Measurements from ENCODE around the gene IL1R2.

IL1R2 gene

DNA sequence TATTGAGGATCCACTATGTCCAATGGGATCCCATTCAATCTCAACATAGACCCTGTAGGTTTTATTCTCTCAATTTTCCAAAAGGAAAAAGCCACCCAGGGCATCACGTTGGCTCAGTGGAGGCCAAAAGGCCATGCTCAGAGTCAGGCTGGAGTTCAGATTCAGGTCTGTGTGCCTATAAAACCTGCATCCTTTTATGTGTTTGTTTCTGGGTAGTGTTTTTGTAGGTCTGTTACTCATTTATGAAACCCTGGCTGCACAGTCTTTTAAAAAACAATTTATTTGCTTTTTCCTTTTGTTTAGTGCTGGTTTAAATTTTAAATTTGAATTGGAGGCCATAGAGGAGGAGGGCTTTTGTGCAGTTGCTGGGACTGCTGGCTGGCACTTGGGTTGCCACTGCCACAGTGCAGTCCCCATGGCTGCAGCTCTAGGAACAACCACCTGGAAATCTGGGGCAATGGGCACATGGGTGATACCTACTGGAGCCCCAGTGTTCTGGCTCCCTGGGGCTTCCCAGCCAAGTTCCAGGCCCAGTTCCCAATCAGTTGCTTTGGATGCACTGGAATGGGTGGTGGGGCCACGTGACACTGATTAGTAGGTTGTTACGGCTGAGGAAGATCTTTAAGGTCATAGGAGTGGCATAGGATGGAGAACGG, 31.3 kb downstream of the IL1R2 start:
- DNase-seq (ENCODE audit: low spot score), result no peak

DNA sequence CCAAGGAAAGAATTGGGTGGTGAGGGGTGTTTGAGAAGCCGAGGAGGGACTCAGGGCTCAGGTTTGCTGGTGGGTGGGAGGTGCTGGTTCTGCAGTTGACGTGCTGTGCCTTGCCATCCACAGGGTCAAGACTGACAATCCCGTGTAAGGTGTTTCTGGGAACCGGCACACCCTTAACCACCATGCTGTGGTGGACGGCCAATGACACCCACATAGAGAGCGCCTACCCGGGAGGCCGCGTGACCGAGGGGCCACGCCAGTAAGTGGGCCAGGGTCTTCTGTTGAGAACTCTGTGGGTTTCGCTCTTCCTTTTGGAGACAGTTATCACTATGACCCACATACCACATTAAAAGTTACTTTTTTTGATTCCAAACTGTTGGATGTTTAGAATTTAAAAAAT, 32.6 kb downstream of the IL1R2 start:
- DNase-seq (ENCODE audit: low spot score), result no peak

DNA sequence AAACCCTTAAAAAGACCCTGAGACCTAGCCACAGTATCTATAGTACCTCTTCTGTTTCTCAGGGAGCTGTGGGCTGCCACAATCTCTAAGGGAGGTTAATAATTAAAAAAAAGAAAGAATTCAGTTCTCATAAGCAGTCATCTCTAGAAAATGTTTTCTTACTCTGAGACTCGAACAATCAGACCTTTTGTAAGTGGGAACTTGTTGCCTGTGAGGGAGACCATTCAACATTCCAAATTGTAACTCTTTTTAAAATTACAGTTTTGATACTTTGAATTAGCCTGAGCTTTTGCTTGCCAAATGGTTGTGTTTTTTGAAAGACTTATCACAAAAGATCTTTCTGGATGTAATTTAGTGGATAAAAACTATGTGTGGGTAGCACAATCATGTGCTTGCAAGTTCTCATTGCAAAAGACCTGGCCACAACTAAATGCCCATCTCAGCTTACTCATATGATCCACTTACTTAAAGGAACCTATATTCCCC, 33.3 kb downstream of the IL1R2 start:
- no peak for DNase-seq (ENCODE audit: low spot score)

DNA sequence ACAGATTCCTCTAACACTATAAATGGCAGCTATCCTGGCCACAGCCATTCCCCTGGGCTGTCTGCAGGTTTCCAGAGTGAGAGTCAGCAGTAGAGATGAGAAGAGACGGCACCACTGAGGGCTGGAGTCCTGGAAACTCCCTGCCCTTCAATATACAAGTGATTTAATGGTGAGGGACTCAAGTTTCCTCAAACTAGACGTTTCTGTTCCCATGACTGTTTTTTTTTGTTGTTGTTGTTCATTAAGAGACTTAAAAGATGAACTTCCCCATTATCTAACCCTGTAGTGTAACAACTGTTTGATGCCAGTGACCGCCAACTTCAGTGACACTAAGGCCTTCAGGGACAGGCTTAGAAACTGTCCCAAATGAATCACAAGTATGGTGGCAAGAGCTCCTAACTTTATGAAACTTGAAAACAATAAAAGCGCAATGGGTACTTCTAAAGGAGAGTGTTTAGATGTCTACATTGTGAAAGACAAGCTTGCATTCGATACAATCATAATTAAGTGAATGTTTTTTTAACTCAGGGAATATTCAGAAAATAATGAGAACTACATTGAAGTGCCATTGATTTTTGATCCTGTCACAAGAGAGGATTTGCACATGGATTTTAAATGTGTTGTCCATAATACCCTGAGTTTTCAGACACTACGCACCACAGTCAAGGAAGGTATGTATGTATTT, 34.0 kb downstream of the IL1R2 start:
- DNase-seq (ENCODE audit: low spot score), result no peak

DNA sequence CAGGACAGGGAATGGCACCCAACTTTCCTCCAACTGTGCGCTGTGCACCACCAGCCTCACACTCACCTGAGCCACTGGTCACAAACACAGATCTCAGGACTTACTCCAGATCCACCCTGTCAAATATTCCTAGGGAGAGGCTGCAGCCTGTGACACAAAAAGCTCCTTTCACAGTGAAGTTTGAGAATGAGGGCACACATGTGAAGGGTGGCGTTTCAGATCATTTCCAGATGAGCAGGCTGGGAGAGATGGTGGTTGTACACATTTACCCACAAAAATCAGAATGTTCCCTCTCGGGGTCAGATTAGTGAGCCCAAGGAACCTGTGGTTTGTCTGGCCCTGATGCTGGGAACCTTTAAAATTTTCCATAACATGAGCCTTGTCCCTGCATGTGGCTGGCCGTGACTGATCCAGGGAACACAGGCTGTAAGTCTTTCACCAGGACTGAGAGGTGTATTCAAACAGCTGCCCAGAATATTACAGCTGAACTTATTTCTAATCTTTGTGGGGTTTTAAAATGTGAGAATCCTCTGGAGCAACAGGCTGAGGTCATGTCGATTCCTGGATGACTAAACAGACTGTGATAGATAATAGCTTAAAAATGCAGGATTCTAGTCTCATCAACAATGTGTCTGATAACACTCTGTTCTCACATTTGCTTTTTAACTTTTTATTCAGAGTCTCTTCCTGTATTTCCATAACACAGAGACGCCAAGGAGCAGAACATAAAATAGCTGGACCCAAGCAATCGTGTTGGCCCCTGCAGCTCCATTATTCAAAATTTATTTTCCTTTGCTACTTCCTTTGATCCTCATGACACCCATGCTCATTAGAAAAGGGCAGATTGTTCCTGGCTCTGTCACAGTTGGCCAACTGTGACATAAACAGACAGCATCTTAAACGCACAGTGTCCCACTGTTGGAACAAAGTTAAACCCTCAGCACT, 35.5 kb downstream of the IL1R2 start:
- DNase-seq (ENCODE audit: low spot score), result no peak

DNA sequence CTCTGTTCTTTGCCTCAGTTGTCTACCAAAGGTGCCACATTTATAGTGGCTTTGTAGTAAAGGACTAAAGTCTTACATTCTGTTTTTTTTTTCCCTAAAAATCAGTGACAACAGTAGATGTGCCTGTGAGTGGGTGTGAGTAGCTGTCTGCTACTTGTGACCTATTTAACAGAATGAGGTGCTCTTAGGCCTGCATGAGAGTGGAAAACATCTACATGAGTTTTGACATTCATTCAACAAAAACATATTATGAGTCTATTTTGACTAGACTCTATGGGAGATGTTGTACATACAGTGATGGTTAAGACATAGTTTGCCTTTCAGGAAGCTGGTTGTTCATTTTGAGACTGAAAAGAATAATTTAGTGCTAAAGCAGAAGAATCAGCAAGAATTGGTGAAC, 36.7 kb downstream of the IL1R2 start:
- DNase-seq (ENCODE audit: low spot score), result no peak

DNA sequence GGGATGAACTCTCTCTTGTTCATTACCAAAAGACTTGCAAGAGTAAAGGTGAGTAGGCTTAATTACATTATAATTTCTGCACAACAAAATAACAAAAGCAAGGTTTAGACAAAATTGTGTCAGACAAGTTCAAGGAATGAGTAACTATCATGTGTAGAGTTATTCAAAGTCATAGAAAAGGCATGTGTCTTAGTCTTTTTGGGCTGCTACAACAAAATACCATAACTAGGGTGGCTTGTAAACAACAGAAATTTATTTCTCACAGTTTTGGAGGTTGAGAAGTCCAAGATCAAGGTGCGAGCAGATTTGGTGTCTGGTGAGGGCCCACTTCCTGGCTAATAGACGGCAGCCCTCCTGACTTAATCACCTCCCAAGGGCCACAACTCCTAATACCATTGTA, 37.6 kb downstream of the IL1R2 start:
- DNase-seq (ENCODE audit: low spot score), result no peak

DNA sequence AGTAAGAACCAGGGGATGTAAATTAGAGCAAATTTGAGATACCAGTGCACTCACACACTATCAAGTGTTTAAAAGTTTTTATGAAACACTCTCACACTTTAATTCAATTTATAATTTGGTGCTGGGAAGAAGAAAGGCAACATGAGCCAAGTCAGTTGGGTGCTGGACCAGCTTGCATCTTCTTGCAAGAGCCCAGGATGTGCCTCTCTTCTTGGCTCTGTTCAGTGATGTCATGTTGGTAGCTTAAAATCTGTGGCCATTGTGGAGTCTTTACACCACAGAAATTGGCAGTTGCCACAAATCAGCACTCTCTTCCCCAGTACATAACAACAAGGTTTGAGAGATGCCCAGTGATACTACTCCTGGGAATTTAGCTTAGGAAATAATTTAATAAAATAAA, 38.2 kb downstream of the IL1R2 start:
- DNase-seq (ENCODE audit: low spot score), result no peak

DNA sequence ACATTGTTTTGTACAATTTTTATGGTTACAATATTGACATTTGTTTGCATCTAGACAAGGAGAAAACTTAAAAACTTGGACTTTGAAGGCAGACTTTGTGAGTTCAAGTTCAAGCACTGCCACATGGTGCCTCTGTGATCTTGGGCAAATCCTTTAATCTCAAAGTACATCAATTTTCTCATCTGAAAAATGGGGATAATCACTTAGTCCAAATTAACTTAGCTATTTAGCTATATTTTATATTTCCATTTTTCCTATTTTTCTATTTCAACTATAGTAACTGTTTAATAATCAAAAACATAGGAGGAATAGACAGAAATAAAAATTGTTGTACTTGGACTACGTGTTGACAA, 38.7 kb downstream of the IL1R2 start:
- DNase-seq (ENCODE audit: low spot score), result no peak

DNA sequence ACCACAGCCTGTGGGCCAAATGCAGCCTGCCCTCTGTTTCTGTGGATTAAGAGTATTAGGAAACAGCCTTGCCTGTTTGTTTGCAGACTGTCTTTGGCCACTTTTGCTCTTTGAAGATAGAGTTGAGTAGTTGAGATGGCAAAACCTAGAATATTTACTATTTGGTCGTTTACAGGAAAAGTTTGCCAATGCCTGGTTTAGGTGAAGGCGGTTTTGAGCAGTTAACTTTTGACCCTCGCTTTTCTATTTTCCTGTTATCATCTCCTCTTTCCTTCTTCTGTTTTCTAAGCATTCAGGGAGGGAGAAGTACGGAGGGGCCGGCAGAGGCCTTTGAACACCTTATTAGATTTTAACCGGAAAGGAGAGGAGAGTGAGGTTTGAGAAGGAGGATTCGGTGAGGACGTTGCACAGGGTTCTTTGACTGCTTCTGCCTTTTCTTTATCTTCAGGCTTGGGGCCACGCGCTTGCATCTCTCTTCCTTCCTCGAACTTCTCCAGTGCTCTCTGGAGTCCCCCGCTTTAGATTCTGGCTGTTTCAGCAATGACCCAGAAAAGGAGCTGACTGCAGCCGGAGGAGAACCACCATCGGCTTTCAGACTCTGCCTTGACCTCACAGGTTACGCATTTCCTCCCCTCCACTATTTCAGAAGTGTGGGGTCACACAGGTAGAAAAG, 39.2 kb downstream of the IL1R2 start:
- no peak for DNase-seq (ENCODE audit: low spot score)

DNA sequence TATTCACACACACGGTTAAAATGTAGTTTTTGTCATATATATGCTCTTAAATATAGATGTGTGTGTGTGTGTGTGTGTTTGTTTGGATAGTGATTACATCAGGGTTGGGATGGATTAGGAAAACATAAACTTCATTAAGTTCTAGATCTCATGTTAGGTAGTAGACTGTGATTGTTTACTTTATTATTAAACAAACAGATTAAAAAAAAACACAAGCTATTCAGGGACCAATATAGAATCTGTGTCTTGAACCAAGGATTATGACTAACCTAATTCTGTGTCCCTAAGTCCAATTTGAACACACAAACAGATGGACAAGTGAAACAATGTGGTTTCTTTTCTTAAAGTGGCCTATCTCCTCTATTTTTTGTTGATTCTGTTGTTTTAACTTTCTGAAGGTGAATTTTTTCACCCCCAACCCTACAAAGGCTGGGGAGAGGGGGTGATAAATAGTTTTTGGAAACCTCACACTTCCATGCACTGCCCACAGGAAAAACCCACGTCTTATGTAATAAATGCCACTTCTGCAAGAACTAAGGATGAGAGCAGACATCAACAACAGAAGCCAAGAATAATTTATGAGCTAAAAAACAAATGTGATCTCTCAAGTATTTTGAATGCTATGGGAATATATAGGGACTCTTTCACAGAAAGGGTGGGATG, 40.7 kb downstream of the IL1R2 start:
- no peak for DNase-seq (ENCODE audit: low spot score)

DNA sequence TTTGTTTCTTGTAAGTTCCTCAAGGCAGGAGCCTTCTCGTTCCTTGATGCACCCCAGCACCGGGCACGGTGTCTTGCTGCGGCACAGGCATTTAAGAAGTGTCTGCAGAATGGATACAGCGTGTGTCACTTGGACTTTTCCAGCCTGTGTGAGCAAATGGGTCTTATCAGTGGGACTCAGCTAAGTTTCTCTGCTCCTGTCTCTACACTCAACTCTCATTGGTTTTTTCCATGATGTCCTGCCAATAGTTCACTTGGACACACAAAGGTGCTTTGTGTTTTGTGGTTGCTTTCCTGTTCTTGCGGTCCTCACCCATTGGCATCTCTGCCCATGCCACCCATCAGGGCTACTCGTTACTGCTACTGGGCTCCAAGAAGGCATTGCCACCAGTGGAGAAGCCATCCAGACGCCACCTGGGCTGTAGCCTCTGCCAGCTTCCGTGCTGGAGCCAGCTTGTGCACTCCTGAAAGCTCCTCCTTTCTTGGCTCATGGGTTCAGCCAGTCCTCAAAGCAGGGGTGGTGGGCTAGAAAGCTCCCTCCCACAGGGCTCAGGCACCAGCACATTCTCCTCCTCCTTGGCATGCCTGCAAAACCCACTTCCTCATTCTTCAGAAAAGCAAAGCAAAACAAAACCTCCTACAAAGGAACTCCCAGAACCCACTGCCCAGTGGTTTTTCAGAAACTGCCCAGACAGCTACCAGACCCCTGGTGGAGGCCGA, 41.4 kb downstream of the IL1R2 start:
- no peak for DNase-seq (ENCODE audit: low spot score)

DNA sequence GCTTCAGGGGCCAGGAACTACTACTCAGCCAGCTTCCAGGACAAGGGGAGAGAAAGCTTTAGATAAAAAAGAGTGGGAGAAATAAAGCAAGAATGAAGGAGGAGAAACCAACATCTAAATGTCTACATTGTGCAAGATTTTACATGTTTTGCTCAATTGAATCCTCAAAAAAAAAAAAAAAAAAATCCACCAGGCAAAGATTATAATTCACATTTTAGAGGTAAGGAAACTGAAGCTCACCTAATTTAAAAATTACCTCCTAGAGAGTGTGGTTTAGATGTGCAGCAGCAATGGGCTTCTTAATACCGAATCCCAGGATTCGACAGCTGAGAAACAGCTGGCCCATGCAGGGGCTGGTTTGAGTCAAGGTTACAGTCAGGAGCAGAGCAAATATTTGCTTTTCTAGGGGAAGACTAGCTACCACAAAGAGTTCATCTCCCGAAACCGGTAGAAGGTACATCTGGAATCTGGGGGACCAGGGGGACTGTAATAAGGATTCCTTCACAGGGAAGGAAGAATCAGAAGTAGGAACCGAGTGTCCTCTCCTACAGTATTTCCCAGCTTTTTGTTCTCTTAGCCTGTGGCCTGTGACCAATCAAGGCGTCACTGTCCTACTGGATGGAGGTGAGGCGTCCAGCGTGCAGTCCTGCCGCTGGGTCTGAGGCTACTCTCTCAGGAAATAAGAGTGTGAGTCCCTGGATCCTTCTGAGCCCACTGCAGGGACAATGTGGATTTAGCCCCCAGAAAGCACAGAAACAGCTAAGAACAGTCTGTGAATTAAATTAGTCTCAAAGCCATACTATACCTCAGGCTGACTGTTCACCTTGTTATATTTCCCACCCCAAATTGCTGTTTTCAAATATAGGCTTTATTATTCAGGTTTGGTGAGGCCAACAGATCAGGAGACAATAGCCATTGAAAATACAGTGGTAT, 42.3 kb downstream of the IL1R2 start:
- no peak for DNase-seq (ENCODE audit: low spot score)

DNA sequence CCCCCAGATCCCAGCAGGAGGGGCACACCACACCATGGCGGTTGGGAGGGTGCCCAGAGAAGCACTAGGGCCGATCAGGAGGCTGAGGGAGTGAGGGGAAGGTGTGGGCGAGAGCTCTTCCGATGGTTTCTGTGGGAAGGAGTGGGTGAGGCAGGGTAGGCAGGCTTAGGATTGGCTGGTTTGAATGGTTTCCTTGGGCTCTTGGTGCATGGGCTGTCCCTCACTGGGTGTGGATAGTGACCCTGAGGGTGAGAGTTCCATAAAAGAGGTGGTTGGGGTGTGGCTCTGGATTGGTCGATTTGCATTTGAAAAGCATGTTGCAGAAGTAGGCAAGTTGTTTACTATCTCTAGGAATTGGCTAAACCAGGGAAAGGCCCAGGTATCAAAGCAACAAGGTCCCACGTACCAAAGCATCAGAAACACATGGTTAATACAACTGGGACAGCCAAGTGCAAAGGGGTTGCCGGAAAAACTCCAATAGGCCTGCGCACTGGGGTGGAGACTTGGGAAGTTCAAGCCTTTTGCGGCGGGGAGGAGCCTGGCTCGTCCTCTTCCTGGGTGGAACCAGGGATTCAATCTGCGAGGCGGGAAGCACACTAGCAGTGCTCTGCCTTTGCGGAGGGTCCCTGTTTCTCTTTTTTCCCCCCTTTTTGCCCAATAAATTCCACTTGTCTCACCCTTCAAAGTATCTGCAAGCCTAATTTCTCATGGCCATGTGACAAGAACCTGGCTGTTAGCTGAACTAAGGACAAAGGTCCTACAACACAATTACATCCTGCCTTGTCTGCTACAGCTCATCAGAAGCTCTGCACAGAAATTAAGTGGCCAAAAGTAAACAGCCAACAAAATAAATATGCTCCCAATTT, 43.2 kb downstream of the IL1R2 start:
- DNase-seq (ENCODE audit: low spot score), result no peak

DNA sequence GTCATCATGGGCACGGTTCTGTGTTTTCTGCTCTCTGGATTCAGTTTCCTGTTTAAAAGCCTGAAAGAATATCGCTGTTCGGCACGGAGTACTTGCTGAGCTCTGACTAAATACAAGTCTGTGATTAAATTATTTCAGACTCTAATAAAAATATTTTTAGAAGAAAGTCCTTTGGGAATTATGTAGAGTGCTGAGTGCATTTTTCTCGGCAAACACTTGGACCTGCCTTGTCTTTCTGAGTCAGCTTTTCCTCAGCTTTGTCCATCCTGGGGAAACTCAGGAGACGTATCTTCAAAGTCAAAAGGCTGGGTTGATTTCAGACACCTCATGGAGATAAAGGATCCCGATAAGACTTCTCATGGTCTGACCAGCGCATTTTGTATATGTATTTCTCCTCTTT, 45.9 kb downstream of the IL1R2 start:
- no peak for DNase-seq (ENCODE audit: low spot score)

DNA sequence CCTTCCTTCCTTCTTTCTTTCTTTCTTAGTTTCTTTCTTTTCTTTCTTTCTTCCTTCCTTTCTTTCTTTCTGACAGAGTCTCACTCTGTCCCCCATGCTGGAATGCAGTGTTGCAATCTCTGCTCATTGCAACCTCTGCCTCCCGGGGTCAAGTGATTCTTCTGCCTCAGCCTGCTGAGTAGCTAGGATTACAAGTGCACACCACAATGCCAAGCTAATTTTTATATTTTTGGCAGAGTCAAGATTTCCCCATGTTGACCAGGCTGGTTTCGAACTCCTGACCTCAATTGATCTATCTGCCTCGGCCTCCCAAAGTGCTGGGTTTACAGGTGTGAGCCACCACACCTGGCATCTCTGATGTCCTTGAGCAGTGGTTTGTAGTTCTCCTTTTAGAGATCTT, 48.5 kb downstream of the IL1R2 start:
- DNase-seq (ENCODE audit: low spot score), result no peak

DNA sequence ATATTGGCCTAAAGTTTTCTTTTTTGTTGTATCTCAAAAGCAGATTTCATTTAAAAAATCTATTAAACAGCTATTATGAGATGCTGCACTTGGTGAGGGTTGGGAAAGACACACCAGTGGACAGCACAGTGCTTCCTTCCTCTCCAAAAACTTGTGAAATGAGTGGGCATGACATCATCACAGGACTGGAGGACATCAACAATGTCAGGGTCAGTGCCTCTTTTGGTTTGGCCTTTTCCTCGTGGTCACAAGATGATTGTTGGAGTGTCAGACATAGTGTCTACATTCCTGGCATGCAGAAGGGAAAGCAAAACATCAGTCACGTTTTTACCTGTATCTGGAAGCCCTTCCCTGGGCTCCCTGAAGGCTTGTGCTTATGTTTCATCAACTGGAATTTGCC, 49.6 kb downstream of the IL1R2 start:
- no peak for DNase-seq (ENCODE audit: low spot score)

DNA sequence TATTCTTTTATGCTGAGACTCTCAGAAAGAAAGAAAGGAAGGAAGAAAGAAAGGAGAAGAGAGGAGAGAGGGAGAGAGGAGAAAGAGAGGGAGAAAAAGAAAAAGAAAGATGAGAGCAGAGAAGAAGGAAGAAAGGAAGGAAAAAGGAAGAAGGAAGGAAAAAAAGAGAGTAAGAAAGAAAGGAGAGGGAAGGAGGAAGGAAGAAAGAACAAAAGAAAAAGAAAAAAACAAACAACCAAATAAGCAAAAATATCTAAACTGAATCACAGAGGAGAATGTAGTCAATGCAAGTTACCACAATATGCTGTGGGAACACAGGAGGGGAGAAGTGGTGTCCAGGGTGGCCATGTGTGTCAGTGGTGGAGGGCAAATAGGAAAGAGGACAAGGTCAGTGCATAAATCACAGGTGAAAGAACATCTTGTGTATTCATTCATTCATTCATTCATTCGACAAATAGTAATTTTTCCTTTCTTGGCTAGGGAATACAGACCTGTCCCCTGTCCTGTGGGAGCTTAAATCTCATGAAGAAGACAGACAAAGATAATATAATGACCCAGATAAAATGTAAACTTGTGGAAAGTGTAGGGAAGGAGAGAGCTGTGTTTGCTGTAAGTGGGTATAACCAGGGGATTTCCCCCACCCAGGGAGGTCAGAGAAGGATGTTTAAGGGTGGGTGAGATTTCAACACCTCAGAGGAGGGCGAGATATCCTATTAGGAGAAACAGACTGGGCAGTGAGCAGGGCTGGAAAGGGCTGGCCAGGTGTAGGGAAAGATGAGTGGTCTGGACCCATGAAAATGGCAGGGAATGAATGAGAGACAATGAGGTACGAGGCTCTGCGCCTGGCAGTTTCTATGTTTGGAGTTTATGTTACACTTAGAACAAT, 50.7 kb downstream of the IL1R2 start:
- DNase-seq (ENCODE audit: low spot score), result no peak

Measured in HuH-7.5 (cell line).